ENCODE measurements around the gene LRRC53.

Gene LRRC53

DNA sequence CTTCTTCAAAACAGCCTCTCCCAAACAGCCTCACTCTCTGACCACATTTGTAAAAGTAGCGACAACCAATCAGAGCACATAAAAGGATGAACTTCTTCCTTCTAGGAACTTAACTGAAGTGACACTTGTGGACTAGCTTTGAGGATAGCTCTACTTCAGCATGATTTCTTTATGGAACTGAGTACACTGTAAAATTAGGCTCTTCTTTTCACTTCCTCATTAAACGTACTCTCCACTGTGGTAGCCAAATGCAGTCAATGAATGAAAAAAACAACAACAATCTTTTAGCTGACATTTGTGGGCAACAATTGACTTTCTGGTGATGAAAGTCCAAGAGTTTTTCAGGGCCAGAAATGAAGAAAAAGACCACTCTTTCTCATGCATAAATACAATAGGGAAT, 9.6 kb downstream of the LRRC53 start:
- in situ Hi-C loops (cut with HindIII; ENCODE audit: low sequenced_read_pairs) = no loop called here
- DNase-seq (ENCODE audit: low read depth, low spot score) = no peak
- TF ChIP-seq, protein P1, sequence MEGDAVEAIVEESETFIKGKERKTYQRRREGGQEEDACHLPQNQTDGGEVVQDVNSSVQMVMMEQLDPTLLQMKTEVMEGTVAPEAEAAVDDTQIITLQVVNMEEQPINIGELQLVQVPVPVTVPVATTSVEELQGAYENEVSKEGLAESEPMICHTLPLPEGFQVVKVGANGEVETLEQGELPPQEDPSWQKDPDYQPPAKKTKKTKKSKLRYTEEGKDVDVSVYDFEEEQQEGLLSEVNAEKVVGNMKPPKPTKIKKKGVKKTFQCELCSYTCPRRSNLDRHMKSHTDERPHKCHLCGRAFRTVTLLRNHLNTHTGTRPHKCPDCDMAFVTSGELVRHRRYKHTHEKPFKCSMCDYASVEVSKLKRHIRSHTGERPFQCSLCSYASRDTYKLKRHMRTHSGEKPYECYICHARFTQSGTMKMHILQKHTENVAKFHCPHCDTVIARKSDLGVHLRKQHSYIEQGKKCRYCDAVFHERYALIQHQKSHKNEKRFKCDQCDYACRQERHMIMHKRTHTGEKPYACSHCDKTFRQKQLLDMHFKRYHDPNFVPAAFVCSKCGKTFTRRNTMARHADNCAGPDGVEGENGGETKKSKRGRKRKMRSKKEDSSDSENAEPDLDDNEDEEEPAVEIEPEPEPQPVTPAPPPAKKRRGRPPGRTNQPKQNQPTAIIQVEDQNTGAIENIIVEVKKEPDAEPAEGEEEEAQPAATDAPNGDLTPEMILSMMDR (IDR thresholded peaks at IDR 0.05; ENCODE audit: low read depth, low read length) = no peak
- no peak overlapping the region for H3K4me3 ChIP-seq (ENCODE audit: low read depth, low read length)

DNA sequence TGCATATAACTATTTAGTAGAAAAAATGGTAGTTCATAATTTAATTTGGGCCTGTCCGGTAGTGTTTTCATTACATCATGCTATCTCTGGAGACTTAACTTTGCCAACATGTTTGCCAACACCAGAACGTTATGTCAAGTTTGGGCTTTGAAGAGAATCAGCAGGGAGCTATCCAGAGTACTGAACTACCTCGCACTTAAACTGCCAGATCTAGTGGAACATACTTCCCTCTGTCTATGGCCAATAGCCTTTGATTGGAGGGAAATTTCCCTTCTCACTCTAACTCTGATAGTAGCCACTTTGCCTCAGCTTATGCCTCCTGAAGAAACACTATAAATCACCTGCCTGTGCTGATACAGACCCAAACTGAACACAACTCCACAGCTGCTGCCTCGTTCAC, 10.0 kb downstream of the LRRC53 start:
- in situ Hi-C loops (cut with HindIII; ENCODE audit: low sequenced_read_pairs) = no loop called here
- no peak overlapping the region for H3K4me3 ChIP-seq (ENCODE audit: low read depth, low read length)
- TF ChIP-seq, protein P1 (IDR thresholded peaks at IDR 0.05; ENCODE audit: low read depth, low read length) = no peak
- peak; percentile 56 for DNase-seq (ENCODE audit: low read depth, low spot score)

DNA sequence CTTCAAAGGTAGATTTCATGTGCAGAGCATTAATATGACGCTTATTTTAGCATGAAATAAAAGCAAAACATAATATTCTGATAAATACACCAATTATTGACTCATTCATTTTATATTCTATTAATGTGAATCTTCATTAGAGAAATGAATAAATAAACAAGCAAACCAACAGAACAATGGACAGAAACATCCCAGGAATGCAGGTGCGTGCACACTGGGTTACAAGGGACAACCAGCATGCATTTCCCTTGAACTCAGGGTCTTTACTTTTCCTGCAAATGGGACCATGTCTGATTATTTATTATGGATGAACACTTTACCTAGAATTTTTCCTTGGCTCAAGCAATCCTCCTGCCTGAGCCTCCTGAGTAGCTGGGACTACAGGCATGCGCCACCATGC, 13.5 kb downstream of the LRRC53 start:
- H3K4me3 ChIP-seq (ENCODE audit: low read depth, low read length) = no peak overlapping the region
- TF ChIP-seq, protein P1 (IDR thresholded peaks at IDR 0.05; ENCODE audit: low read depth, low read length) = no peak
- DNase-seq (ENCODE audit: low read depth, low spot score) = no peak
- in situ Hi-C loops (cut with HindIII; ENCODE audit: low sequenced_read_pairs) = no loop called here

DNA sequence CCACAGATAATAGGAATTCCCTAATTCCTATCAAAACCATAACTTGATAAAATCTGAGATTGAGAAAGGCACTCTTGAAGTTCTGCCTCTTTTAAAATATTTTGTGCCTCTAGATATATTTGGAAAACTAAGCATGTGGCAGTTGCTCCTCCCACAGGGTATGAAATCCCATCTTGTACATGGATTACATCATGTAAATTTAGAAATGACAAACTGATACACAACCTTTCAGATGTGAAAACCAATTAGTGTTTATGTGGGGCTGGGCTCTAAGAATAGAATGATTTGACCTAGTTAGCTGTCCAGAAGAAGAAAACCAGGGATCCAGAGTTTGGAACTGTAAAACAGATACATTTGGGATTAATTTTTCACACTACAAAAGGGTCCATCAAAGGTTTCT, 15.7 kb downstream of the LRRC53 start:
- H3K4me3 ChIP-seq (ENCODE audit: low read depth, low read length) = no peak overlapping the region
- in situ Hi-C loops (cut with HindIII; ENCODE audit: low sequenced_read_pairs) = no loop called here

DNA sequence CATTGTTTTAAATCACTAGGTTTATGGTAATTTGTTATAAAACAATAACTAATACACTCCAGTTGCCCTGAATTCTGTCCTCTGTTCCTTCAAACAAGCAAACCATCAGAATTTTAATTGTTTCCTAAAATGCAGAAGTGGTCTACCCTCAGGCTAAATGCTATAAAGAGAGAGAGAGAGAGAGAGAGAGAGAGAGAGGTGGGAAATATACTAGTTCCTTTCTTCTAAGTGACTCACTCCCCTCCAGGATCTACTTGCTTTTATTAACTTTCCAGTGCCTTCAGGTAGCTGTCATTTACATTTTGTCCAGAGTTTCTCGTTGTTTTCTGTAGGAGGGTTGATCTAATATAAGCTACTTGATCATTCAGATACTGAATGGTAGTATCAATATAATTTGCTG, 26.4 kb downstream of the LRRC53 start:
- no peak for DNase-seq (ENCODE audit: low read depth, low spot score)
- in situ Hi-C loops (cut with HindIII; ENCODE audit: low sequenced_read_pairs) = no loop called here
- TF ChIP-seq, protein P1 (IDR thresholded peaks at IDR 0.05; ENCODE audit: low read depth, low read length) = no peak
- H3K4me3 ChIP-seq (ENCODE audit: low read depth, low read length) = no peak overlapping the region

More for the DNA sequence above, 15.7 kb downstream of the LRRC53 start:
- TF ChIP-seq, protein P1 (IDR thresholded peaks at IDR 0.05; ENCODE audit: low read depth, low read length) = no peak
- no peak for DNase-seq (ENCODE audit: low read depth, low spot score)

DNA sequence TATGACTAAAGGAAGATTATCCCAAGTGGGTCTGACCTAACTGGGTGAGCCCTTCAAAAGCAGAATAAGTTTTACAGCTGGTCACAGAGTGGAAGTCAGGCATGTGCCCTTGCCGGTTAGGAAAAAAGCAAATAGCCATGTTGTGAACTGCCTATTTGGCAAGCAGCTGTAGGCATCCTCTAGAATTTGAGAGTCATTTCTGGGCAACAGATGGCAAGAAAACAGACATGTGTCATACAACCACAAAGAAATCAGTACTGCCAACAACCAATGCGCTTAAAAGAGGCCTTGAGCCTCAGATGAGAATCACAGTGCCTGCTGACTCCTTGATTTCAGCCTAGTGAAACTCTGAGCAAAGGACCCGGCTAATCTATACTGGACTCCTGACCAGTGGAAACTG, 26.8 kb downstream of the LRRC53 start:
- TF ChIP-seq, protein P1 (IDR thresholded peaks at IDR 0.05; ENCODE audit: low read depth, low read length) = no peak
- no peak overlapping the region for H3K4me3 ChIP-seq (ENCODE audit: low read depth, low read length)
- in situ Hi-C loops (cut with HindIII; ENCODE audit: low sequenced_read_pairs) = no loop called here
- no peak for DNase-seq (ENCODE audit: low read depth, low spot score)

DNA sequence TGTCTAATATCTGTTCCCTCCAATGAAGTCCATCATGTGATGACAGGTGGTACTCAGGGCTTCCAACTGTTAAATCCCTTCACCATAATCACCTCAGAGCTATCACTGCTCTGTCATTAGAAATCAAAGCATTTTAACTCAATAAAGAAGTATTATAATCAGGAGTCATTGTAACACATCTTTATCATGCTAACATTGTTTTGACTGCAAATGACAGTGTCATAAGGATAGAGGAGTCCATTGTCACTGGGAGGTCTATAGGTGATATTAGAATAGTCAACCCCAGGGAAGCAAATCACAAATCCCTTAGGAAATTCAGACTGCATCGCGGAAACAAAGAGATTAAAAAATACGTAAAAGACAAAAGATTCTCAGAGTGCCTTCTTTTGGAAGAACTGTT, 30.8 kb downstream of the LRRC53 start:
- TF ChIP-seq, protein P1 (IDR thresholded peaks at IDR 0.05; ENCODE audit: low read depth, low read length) = no peak
- H3K4me3 ChIP-seq (ENCODE audit: low read depth, low read length) = no peak overlapping the region
- no peak for DNase-seq (ENCODE audit: low read depth, low spot score)
- in situ Hi-C loops (cut with HindIII; ENCODE audit: low sequenced_read_pairs) = no loop called here
